KBM-7 (cell line): ENCODE data around the gene NTM.
A peak's percentile ranks its signal among the peaks of the same experiment; 100 is the strongest.

Experiments used
- DNase-seq: peaks from one replicate; pipeline ENCODE4 v3.0.0-alpha.2; 2015
- in situ Hi-C: fragments of 300-500 bp; cut with MboI; formaldehyde crosslinking; loops from 2 replicates; pipeline ENCODE4 v1.14.3; 2020; ENCODE audit warnings: low sequenced_read_pairs, low pct_unique_long_range_greater_than_20kb, mixed read lengths

Gene NTM

DNA sequence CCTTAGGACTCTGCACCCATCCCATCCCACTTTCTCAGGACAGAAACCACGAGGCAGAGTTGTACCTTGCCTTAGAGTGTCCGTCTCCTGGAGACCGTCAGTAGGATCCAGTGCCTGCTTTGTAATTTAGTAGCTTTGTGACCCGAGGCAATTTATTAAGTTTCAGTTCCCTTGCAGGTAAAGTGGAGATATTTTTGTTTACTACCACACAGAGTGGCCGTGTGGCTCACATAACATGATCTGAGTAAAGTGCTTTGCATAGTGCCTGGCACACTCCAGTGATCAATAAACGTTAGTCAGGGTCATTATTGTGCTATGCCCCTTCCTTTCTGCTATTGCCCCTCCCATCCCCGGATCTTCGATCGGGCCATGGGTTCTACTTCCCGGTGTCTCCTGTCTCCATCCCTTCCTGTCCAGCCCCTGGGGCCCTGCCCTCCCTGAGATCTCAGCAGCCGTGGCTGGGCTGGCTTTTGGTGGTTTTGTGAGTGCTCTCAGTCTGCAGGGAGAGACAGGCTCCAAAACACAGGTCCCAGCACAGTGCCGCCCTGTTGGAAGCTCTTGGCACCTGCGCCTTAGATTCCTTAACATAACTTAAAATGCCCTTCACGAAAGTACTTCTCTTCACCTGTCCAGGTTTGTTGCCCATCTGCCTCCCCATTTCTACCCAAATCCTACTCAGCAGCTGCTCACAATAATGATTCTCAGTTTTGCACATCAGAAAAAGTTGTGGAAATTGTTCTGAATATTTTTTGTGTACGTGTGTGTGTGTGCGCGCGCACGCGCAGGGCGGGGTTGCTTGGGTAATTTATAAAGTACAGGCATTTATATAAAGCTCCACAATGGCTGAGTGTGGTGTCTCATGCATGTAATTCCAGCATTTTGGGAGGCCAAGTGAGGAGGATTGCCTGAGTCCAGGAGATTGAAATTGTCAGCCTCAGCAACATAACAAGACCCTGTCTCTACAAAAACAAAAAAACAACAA lies 753.7 kb downstream of the NTM start:
- in situ Hi-C loops = no loop called here

DNA sequence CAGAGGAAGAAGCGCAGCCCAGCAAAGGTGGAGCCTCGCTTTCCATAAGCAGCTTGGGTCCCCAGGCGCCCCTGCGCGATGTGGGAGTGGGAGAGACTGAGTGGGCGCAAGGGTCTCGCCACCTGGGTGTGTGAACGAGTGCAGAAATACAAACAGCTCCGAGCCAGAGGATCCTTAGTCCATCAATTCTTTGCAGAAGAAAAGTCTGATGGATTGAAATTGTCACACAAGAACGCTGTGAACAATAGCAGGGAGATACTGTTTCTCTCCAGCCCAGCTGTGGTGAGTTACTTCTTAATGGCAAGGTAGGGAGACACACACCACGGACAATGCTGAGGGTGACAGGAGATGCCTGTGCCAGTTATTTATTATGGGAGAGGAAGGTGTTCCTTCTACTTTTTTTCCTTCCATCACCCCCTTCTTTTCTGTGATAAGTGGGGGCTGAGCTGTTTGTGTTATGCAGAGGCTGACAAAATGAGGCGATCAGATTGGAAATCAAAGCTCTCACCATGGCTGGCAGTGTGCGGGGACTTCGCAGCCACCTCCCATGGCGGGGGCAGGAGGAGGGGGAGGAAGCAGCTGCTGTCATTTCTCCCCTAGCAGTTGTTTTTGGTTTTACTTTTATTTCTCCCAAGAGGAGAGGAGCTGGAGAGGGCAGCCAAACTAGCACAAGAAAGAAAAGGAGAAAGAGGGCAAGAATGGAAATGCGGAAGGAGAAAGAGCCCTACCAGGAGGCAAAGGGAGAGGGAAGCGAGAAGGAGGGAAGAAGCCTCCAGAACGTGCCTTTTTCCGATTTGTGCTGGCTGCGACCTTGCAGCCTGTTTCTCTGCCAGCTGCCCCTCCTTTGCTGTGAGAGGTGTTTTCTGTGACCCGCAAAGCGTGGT lies 755.8 kb downstream of the NTM start:
- no peak for DNase-seq
- in situ Hi-C loops = no loop called here

More for the DNA sequence above, 753.7 kb downstream of the NTM start:
- DNase-seq = no peak

GRCh38 chr11:132126973-132127899 lies 756.8 kb downstream of the NTM start:
- in situ Hi-C loops = no loop called here
- no peak for DNase-seq

GRCh38 chr11:132127900-132128288 lies 757.5 kb downstream of the NTM start:
- no peak for DNase-seq
- in situ Hi-C loops = no loop called here

GRCh38 chr11:132131047-132131446 lies 760.6 kb downstream of the NTM start:
- in situ Hi-C loops = no loop called here
- no peak for DNase-seq

DNA sequence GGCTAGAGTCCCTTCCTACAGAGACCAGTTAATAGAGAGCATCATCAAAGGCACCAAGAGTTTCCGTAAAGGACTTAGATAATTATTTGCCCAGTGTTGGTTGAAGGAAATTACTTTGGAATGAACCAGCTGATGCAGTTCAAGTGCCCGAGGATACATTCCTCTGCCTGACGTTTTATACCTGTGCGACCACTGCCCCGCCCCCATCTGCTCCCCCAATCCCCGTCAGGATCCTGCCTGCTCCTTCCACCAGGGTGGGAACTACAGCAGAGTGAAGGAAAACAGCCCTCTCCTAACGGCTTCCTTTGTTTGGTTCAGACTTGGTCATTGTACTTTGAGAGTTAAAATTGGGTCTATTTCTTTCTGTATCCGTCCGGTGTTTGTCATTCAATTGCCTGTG lies 761.5 kb downstream of the NTM start:
- no peak for DNase-seq

GRCh38 chr11:132134322-132134721 lies 763.9 kb downstream of the NTM start:
- in situ Hi-C loops = no loop called here
- no peak for DNase-seq

More for the DNA sequence above, 761.5 kb downstream of the NTM start:
- in situ Hi-C loops = no loop called here

DNA sequence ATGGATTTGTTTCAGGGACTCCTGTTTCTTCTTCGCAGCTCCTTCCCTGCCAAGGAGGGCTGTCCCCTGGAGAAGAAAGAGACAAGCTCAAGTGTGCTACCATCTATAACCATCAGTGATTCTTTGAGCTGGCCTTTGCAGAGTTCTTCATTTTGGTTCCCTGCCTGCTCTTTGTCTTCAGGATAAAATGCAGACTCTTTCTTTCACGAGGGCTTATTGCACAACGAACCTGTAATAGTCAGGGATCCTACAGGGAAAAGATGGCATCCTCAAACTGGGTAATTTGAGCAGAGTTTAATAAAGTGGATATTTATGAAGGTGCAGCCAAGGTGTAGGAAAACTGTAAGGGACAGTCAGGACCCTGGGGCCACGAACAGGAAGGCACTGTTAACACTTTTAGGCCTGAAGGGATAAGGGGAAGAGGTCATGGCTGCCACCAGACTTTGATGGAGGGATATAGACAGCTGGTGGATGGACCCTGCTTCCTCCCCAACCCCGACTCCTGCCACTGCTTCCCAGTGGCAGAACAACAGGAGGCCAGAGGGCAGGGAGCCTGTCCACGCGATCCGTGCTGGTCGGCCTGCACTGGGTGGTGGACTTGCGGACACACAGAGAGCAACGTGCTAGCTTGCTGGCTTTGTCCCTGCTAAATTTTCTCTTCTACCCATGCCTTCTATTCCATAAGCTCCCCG lies 767.0 kb downstream of the NTM start:
- no peak for DNase-seq
- in situ Hi-C loops = no loop called here

GRCh38 chr11:132137981-132138313 lies 767.5 kb downstream of the NTM start:
- in situ Hi-C loops = no loop called here
- no peak for DNase-seq

DNA sequence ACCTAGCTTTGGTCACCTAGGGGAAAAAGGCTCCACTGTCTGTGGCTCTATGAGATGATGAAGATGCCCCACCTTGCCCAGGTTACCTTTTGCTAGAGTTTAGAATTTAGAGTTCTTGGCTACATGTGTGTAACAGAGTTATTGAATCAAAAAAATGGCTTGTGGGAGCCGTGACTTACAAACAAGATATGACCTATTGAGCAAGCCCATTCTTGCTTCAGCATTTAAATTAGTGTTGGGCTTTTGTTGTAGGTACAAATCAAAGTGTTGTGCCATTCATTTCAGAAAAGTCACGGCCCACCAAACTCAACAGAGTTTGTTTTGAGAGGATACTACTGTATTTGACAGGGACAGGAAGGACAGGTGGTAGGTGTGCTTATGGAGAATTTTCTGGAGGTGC lies 768.8 kb downstream of the NTM start:
- in situ Hi-C loops = no loop called here
- DNase-seq = no peak

GRCh38 chr11:132140056-132140455 lies 769.6 kb downstream of the NTM start:
- DNase-seq = no peak
- in situ Hi-C loops = no loop called here

GRCh38 chr11:132142121-132142520 lies 771.7 kb downstream of the NTM start:
- in situ Hi-C loops = no loop called here
- no peak for DNase-seq

DNA sequence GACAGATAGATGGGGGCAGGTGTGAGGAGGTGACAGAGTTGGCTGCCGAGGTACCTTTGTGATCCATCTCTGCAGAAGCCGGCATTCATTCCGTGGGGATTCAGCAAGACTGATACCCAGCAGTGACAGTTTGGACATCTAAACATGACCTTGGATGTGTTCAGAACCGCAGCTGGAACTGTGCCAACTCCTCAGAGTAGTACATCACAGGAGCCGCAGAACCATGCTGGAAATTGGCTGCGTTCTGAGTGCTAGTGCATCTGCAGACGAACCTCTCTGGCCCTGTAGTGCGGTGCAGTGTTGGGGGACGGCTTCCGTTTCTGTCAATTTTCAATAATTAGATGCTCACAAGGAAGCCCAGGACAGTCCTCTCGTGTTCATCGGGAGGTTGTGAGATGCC lies 772.1 kb downstream of the NTM start:
- no peak for DNase-seq
- in situ Hi-C loops = no loop called here

DNA sequence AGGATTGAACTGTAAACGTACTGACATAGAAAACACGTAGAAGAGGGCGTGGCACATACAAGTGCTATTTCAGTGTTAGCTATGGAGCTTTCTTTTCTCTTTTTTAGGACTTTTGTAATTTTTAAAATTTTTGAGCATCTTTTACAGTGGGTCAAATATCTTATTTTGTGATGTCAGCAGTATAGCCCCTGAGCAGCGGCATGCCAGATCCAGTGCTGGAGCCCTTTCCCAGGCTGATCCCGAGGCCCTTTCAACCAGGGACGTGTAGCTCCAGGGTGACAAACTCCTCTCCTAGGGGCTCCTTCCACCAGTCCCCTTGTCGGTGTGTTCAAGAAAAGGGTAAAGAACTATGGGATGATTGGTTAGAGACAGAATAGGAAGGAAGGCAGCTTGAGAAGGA lies 777.0 kb downstream of the NTM start:
- in situ Hi-C loops = no loop called here
- no peak for DNase-seq

GRCh38 chr11:132154781-132155180 lies 784.4 kb downstream of the NTM start:
- no peak for DNase-seq
- in situ Hi-C loops = no loop called here

DNA sequence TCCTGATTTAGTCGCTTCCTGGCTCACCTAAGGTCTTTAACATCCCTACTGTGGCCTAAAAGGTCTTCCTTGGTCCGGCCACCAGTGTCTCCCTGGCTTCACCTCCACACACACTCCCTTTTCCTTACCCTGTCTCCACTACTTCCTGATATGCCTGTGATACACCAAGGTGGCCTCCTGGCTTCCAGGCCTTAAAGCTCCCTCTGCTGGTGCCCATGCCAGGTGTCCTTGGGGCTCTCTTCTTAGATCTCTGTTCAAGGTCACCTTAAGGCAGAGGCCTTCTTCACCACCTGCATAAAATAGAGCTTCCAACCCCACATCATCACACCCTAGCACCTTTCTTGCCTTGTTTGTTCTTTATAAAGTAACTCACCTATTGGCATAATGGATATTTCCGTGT lies 787.7 kb downstream of the NTM start:
- in situ Hi-C loops = no loop called here
- DNase-seq = peak; percentile 9

- DNase-seq = no peak
- in situ Hi-C loops = no loop called here
Observed at GRCh38 chr11:132158696-132159095, 788.3 kb downstream of the NTM start.

DNA sequence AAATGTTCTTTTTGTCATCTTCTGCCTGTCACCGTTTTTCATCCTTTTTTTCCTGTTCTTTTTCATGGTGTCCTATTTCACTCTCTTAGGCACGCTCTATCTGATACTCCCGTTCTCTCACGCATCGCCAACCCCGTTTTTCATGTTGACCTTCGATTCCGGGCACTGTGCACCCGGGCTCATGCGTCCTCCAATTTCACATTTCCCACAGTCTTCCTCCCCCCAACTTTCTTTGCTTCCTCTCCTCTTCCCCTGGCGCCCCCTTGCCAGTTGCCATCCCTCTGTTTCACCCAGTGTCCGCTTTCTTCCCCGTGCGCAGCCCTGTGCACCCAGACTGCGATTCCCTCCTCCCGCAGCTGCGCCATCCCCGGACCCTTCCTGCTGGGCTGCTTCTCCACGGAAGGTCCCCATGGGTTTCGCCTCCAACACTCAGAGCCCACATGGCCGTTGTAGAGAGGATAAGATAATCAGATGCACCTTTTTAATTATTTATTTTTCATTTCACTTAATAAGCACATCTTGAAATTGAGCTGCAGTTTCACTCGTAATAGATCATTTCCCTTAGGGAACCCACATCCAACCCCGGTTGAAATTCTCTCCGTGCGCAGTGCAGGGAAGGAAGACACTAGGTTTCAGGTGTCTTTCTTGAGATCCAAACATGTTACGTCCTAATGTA lies 791.1 kb downstream of the NTM start:
- in situ Hi-C loops = no loop called here
- no peak for DNase-seq
